ENCODE measurements around the gene ZNF500.
A peak's percentile ranks its signal among the peaks of the same experiment; 100 is the strongest.

ZNF500 gene

DNA sequence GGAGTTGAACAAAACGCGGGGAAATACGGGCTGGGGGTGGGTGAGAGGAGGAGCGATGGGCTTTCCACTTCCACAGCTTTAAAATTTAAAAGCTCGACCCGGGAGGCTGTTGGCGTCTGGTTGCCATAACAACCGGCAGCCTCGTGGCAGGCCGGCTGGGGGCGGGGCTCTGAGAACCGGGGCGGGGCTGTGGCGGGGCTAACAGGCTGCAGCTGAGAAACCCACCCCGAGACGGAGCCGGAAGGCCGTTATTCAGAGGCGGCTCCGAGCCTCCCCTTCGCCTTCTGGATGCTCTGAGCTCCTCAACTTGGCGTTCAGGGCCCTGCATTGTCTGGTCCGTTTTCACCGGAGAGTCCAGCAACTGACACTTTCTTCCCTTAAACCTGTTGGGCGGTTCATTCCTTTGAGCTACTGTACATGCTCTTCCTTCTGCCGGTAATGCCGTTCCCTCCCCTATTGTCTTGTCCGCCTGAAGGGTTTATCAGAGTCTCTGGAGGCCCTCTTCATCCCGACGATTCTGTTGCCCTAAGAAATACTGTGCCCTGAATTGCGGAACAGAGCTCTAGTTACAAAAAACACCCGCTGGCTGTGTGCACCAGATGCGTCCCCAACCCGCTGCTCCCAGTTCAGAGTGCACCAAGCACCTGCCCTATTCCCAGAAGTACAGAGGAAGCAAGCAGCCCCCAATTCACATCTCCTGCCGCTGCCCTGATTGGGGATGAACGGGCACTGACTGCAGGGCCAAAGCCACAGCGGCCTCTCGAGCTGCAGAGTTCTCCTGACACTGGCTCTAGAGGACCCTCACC lies 32.0 kb downstream of the ZNF500 start:
- peak overlapping the region; percentile 79 for H3K27ac ChIP-seq
- TF ChIP-seq, protein P1, sequence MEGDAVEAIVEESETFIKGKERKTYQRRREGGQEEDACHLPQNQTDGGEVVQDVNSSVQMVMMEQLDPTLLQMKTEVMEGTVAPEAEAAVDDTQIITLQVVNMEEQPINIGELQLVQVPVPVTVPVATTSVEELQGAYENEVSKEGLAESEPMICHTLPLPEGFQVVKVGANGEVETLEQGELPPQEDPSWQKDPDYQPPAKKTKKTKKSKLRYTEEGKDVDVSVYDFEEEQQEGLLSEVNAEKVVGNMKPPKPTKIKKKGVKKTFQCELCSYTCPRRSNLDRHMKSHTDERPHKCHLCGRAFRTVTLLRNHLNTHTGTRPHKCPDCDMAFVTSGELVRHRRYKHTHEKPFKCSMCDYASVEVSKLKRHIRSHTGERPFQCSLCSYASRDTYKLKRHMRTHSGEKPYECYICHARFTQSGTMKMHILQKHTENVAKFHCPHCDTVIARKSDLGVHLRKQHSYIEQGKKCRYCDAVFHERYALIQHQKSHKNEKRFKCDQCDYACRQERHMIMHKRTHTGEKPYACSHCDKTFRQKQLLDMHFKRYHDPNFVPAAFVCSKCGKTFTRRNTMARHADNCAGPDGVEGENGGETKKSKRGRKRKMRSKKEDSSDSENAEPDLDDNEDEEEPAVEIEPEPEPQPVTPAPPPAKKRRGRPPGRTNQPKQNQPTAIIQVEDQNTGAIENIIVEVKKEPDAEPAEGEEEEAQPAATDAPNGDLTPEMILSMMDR (conservative IDR thresholded peaks at IDR 0.05): no peak

DNA sequence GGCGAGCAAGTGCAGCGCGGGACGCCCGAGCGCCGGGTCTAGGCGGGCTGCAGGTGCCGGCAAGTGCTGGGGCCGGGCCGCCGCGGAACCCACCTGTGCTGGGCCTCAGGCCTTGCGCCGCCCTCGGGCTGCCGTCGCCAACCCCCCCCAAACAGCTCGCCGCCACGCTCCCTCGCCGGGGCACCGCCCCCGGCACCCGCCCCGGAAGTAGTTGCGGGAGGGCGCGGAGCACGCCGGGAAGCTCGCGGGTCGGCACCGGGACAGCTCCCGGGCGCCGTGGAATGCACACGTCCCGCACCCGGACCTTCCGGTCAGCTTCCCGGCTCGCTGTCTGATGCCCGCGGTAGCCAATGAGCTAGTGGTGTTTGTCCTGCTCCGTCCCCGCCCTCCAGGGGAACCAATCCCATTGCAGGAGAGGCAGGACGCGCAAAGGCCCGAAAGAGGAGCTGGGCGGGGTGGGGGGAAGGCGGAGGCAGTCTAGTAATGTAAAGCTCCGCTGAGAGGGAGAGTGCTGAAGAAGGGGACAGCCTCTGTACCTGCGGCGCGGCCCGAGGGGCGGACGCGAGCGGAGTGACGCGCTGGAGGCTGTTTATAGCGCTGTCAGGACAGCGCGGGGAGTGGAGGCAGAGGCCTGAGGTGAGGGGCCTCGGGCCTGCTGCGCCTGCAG lies 32.8 kb downstream of the ZNF500 start, which contains the start of the genes ANKS3 and DNAAF8:
Gene ANKS3, minus strand, starts transcription at position 209 of the 667 bp plus-strand sequence. CDS start 4,122 bp downstream, outside the sequence.
Gene DNAAF8, plus strand, starts transcription at position 475 of the 667 bp plus-strand sequence. CDS start 1,978 bp downstream, outside the sequence.
- peak within 1 kb of the TSS; percentile 79 for H3K27ac ChIP-seq
- TF ChIP-seq, protein P1 (conservative IDR thresholded peaks at IDR 0.05): no peak

DNA sequence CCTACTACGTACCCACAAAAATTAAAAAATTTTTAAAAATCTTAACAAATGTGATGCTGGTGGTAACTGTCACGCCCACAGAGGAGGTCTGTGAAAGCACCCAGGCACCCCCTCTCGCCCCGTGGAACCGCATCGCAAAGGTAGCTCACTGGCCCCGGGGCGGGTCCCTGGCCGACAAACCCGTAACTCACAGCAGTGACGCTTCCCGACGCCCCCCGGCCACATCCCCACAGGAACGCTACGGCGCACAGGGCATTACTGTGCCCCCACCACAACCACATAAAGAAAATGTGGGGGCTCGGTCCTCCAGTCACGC lies 33.3 kb downstream of the ZNF500 start:
- peak overlapping the region; percentile 79 for H3K27ac ChIP-seq
- TF ChIP-seq, protein P1 (conservative IDR thresholded peaks at IDR 0.05): no peak

DNA sequence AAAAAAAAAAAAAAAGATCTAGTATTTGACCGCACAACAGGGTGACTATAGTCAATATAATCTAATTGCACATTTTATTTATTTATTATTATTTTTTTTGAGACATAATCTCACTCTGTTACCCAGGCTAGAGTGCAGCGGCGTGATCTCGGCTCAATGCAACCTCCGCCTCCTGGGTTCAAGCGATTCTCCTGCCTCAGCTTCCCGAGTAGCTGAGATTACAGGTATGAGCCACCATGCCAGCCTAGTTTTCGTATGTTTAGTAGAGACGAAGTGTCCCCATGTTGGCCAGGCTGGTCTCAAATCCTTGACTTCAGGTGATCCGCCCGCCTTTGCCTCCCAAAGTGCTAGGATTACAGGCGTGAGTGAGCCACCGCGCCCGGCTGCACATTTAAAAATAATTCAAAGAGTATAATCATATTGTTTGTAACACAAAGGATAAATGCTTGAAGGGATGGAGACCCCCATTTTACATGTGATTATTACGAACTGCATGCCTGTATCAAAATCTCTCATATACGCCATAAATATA lies 33.7 kb downstream of the ZNF500 start:
- TF ChIP-seq, protein P1 (conservative IDR thresholded peaks at IDR 0.05): no peak
- peak overlapping the region; percentile 79 for H3K27ac ChIP-seq

DNA sequence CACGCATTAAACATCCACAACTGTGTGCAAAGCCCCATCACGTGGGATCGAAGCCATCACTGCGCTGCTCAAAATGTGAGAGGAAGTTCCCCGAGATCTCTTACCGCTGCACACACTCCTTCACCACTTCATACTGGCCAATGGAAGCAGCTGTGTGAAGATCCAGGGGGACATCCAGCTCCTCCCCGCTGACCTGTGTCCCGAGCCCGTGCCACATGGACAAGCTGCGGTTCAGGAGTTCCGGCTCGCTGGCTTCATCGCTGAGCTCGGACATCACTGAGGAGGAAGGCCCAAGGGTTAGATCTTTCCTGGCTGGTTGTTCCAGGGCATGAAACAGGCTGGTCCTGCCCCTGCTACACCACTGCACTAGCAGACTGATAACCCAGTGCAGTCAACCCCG lies 37.1 kb downstream of the ZNF500 start:
- TF ChIP-seq, protein P1 (conservative IDR thresholded peaks at IDR 0.05): no peak
- H3K27ac ChIP-seq: no peak overlapping the region

DNA sequence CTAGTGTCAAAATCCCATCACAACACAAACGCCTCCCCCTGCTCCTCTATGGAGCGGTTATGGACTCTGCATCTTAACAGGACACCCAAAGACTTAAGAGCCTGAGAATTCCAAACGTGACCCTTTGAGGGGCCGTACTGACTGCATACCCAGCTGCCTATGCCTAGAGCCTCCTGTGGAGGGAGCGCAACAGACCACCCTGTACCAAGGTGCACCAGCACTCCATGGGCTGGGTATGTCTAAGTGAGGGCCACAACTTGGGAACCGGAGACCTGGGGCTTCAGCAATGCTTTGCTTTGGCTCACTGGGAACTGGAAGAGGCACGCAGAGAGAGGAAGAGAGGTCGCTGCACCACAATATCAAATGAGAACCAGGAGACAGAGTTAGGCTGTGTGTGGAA lies 38.3 kb downstream of the ZNF500 start:
- no peak overlapping the region for H3K27ac ChIP-seq
- TF ChIP-seq, protein P1 (conservative IDR thresholded peaks at IDR 0.05): no peak

DNA sequence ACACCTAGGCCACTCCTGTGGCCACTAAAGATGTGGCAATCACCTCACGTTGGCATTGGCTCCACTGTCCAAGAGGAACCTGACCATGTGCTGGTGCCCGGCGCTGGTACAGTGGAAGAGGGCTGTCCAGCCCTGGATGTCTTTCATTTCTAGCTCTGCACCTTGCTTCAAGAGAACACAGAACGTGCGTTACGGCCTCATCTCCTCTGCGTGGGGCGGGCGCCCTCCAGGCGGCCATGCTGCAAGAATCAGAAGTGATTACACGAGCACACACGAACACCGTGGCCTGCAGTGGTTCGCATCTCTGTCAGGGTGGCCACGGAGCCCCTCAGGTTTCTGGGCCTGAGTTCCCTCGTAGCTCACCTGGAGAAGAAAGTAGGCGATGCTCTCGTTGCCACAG lies 40.3 kb downstream of the ZNF500 start:
- no peak overlapping the region for H3K27ac ChIP-seq
- TF ChIP-seq, protein P1 (conservative IDR thresholded peaks at IDR 0.05): no peak
